ENCODE measurements around the gene STAG2. TPM values are rescaled to one million over a fixed set of nuclear protein-coding genes. Genes with fewer than 3 reads are reported as not detected.

Gene STAG2
- polyA plus RNA-seq, 1 experiment = 15.7 TPM

GRCh38 chrX:123959281-123960063 is 2.0 kb upstream of the STAG2 start:
- Histone ChIP-seq H3K27me3 (ENCODE audit: control insufficient read depth, insufficient read depth, low read length) (no peaks in the 10 kb centered on the region), H3K4me3 (ENCODE audit: low read depth, low read length) (peak overlapping the region; percentile 47), H3K36me3 (ENCODE audit: control insufficient read depth, insufficient read depth, low read length) (no peaks in the 10 kb centered on the region)
- CTCF ChIA-PET = interaction anchor here (0.9 to 1.3 kb wide), 2 partner anchors 15 to 126 kb away, joined by 3 to 6 read pairs; no protein-coding TSS in a partner anchor
- no peak for DNase-seq (ENCODE audit: low read depth)
- no peak for TF ChIP-seq CTCF (IDR thresholded peaks at IDR 0.05; ENCODE audit: insufficient read depth, low read depth, low read length)
- POLR2A ChIA-PET = interaction anchor here (0.6 kb wide), 1 partner anchor 132 kb away, joined by 8 read pairs; no protein-coding TSS in a partner anchor

GRCh38 chrX:123960956-123961267 is 594 bp upstream of the STAG2 start:
- H3K27me3 ChIP-seq (ENCODE audit: control insufficient read depth, insufficient read depth, low read length) = no peaks in the 10 kb centered on the region
- H3K36me3 ChIP-seq (ENCODE audit: control insufficient read depth, insufficient read depth, low read length) = no peaks in the 10 kb centered on the region
- POLR2A ChIA-PET = no interaction called here
- no peak for DNase-seq (ENCODE audit: low read depth)
- no peak for TF ChIP-seq CTCF (IDR thresholded peaks at IDR 0.05; ENCODE audit: insufficient read depth, low read depth, low read length)
- CTCF ChIA-PET = no interaction called here
- peak overlapping the region; percentile 83 for H3K4me3 ChIP-seq (ENCODE audit: low read depth, low read length)

GRCh38 chrX:123962006-123962467 is 531 bp downstream of the STAG2 start:
- POLR2A ChIA-PET = no interaction called here
- no peaks in the 10 kb centered on the region for H3K36me3 ChIP-seq (ENCODE audit: control insufficient read depth, insufficient read depth, low read length)
- peak overlapping the region; percentile 83 for H3K4me3 ChIP-seq (ENCODE audit: low read depth, low read length)
- no peak for TF ChIP-seq CTCF (IDR thresholded peaks at IDR 0.05; ENCODE audit: insufficient read depth, low read depth, low read length)
- no peak for DNase-seq (ENCODE audit: low read depth)
- H3K27me3 ChIP-seq (ENCODE audit: control insufficient read depth, insufficient read depth, low read length) = no peaks in the 10 kb centered on the region
- CTCF ChIA-PET = interaction anchor here (0.6 kb wide), 1 partner anchor 89 kb away, joined by 3 read pairs; no protein-coding TSS in a partner anchor

- no peak for TF ChIP-seq CTCF (IDR thresholded peaks at IDR 0.05; ENCODE audit: insufficient read depth, low read depth, low read length)
- DNase-seq (ENCODE audit: low read depth) = peak; percentile 77
- ChIA-PET POLR2A (no interaction called here), CTCF (no interaction called here)
- Histone ChIP-seq H3K36me3 (ENCODE audit: control insufficient read depth, insufficient read depth, low read length) (no peaks in the 10 kb centered on the region), H3K27me3 (ENCODE audit: control insufficient read depth, insufficient read depth, low read length) (no peaks in the 10 kb centered on the region), H3K4me3 (ENCODE audit: low read depth, low read length) (peak overlapping the region; percentile 83)
Measured at GRCh38 chrX:123962794-123963373, 1.4 kb downstream of the STAG2 start.

GRCh38 chrX:123964156-123964834 is 2.8 kb downstream of the STAG2 start:
- Histone ChIP-seq H3K27me3 (ENCODE audit: control insufficient read depth, insufficient read depth, low read length) (no peaks in the 10 kb centered on the region), H3K4me3 (ENCODE audit: low read depth, low read length) (no peak overlapping the region; the same call in 1 of the 2 replicates), H3K36me3 (ENCODE audit: control insufficient read depth, insufficient read depth, low read length) (no peaks in the 10 kb centered on the region)
- TF ChIP-seq CTCF (IDR thresholded peaks at IDR 0.05; ENCODE audit: insufficient read depth, low read depth, low read length) = no peak
- ChIA-PET POLR2A (no interaction called here), CTCF (no interaction called here)
- no peak for DNase-seq (ENCODE audit: low read depth)
